ENCODE results near the gene RAET1L.
A peak's percentile ranks its signal among the peaks of the same experiment; 100 is the strongest.
"Not testable (repeated sequence)": the region's sequence is repeated elsewhere in the genome, so short reads cannot be mapped to it uniquely, and the experiment has no call there.

RAET1L gene

DNA sequence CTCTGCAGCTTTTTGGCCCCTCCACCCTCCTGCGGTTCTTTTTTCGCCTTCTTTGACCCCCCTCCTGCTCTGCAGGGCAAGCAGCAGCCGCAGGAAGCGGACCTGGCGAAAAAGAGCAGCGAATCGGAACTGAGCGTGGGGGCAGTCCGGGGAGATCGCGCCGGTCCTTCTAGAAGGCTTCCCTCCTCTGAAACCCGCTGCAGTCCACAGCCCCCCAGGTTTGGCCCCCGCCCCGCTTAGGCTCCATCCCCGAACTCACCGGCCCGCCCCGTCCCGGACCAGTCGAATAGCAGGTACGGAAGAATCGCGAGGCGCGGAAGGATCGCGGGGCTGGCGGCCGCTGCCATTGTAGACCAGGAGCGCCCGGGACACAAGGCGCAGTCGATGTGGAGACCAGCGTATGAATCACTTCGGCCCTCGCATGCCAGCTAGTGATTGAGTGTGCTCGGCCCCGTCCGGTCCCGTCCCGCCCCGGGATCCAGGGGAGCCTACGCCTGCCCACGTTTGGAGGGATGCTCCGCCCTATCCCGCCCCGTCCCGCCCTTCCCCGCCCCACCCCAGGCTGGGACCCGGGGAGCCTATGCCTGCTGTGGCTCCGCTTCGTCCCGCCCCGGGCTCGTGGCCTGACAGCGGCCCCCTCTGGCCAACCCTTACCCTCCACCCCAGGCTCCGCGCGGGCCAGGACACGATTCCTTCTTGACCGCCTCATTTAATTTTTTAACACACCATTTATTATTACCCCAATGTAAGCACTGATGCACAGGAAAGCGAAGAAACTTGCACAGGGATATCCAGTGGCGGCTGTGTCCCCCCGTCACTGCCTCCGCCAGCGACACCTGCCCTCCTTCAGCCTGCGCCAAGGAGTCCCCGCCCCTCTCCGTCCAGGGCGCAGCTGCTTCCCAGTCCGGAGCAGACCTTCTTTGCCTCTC lies 43.7 kb upstream of the RAET1L start, which contains the start of gene ULBP3:
ULBP3 (minus strand) TSS at position 402 of the 929 bp plus-strand sequence; CDS start at position 347, 55 bp downstream.
- DNase-seq (ENCODE audit: low read depth) = no peak
- TF ChIP-seq, protein P1, sequence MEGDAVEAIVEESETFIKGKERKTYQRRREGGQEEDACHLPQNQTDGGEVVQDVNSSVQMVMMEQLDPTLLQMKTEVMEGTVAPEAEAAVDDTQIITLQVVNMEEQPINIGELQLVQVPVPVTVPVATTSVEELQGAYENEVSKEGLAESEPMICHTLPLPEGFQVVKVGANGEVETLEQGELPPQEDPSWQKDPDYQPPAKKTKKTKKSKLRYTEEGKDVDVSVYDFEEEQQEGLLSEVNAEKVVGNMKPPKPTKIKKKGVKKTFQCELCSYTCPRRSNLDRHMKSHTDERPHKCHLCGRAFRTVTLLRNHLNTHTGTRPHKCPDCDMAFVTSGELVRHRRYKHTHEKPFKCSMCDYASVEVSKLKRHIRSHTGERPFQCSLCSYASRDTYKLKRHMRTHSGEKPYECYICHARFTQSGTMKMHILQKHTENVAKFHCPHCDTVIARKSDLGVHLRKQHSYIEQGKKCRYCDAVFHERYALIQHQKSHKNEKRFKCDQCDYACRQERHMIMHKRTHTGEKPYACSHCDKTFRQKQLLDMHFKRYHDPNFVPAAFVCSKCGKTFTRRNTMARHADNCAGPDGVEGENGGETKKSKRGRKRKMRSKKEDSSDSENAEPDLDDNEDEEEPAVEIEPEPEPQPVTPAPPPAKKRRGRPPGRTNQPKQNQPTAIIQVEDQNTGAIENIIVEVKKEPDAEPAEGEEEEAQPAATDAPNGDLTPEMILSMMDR (IDR thresholded peaks at IDR 0.05; ENCODE audit: low read depth, low read length, missing control alignments) = peak; percentile 37
- H3K4me3 ChIP-seq (ENCODE audit: low read depth, low read length) = peak within 1 kb of the TSS; percentile 45

DNA sequence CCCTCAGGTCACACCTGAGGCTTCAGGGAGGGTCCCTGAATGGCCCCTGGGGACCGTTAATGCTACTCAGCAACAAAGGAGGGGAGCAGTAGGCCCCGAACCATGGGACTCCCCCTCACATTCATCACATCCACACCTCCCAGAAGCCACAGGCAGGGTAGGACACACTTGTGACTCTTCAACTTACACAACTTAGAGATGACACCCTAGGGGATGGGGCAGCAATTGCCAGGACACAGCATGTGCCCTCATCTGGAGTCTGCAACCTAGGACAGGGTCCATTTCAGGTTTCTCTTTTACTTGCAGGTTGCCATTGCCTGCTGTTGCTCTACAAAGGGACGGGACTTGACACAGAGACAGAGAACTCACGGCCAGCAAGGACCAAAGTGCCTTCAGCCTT lies 42.8 kb upstream of the RAET1L start:
- TF ChIP-seq, protein P1 (IDR thresholded peaks at IDR 0.05; ENCODE audit: low read depth, low read length, missing control alignments) = no peak
- DNase-seq (ENCODE audit: low read depth) = no peak
- no peak overlapping the region; the same call in 1 of the 2 replicates for H3K4me3 ChIP-seq (ENCODE audit: low read depth, low read length)

DNA sequence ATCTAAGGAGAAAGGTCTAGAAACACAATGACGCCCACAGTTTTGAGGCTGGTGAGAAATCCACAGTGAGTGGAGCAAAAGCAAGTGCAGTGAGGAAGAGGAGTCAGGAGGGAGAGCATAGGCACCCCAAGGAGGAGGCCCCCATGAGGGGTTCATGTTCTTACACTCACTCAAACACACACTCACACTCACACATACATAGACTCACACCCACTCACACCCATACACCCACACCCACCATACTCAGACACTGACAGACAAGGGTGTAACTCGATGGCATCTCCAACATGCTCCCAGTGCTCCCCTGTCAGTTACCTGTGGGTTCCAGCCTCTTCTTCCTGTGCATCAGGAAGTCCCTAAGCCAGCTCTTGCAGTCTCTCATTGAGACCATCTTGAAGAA lies 39.8 kb upstream of the RAET1L start:
- H3K4me3 ChIP-seq (ENCODE audit: low read depth, low read length) = no peak overlapping the region
- no peak for DNase-seq (ENCODE audit: low read depth)
- TF ChIP-seq, protein P1 (IDR thresholded peaks at IDR 0.05; ENCODE audit: low read depth, low read length, missing control alignments) = no peak

DNA sequence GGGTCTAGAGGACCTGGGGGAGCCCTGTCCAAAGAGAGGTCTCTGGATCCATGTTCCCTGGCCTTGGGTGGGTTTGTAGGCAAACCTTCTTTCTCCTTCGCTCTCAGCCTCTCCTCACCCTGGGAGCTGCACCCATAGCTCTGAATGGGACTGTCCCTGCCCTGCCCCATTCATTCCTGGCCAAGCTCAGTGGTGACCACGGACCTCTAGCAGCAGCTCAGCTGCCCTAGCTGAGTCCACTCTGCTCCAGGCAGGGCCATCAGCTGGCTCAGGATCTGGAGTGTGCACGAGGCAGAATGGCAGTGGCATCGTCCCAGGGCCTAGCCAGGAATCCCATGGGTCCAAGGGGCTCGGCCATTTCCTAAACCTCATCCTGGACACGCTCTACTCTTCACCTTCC lies 38.3 kb upstream of the RAET1L start:
- DNase-seq (ENCODE audit: low read depth) = no peak
- TF ChIP-seq, protein P1 (IDR thresholded peaks at IDR 0.05; ENCODE audit: low read depth, low read length, missing control alignments) = no peak
- no peak overlapping the region for H3K4me3 ChIP-seq (ENCODE audit: low read depth, low read length)

DNA sequence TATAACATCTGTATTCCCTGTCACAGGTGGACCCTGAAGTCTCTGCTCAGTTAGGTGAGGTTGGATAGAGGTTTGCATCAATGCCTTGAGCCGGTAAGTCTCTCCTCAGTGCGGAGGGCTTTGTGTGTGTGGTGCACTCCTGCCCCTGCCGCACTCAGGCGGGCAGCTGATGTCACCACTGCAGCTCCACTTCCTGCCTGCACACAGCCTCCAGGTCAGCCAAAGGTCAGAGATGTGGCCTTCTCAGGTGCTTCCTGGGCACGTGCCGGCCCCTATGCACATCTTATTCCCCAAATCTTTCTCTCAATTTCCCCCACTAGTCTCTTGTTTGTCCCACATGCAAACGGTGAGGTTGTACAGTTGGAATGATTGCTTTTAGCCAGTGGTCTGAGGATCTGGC lies 34.6 kb upstream of the RAET1L start:
- DNase-seq (ENCODE audit: low read depth); H3K4me3 ChIP-seq (ENCODE audit: low read depth, low read length): not testable (repeated sequence)

DNA sequence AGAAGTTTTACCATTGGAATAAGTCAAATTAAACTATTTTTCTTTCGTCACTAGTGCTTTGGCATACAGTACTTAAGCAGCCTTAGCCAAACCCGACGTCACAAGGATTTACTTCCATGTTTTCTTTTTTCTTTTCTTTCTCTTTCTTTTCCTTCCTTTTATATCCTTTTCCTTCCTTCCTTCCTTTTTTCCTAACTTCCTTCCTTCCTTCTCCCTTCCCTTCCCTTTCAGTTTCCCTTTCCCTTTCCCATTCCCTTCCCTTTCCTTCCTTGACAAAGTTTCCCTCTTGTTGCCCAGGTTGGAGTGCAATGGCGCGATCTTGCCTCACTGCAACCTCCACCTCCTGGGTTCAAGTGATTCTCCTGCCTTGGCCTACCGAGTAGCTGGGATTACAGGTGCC lies 33.7 kb upstream of the RAET1L start:
- DNase-seq (ENCODE audit: low read depth) = no peak
- H3K4me3 ChIP-seq (ENCODE audit: low read depth, low read length) = no peak overlapping the region
- TF ChIP-seq, protein P1 (IDR thresholded peaks at IDR 0.05; ENCODE audit: low read depth, low read length, missing control alignments) = no peak

DNA sequence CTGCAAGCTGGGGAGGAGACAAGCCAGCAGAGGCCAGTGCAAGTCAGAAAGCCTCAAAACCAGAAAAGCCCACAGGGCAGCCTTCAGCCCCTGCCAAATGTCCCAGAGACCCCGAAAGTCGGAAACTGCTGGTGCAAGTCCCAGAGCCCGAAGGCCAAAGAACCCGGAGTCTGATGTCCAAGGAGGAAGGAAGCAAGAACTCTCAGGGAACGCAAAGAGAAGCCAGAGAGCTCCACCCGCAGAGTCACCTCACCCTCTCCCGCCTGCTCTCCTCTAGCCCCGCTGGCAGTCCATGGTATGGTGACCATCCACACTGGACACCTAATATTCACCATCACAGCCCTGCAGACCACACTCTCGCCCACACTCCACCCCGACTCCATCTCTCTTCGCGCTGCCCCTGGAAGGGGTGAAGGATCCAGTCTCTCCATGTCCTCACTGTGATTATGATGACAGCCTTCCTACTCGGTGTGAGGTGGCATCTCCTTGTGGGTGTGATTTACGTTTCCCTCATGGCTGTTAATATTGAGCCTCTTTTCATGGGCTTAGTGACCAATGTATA lies 33.0 kb upstream of the RAET1L start:
- H3K4me3 ChIP-seq (ENCODE audit: low read depth, low read length) = no peak overlapping the region
- TF ChIP-seq, protein P1 (IDR thresholded peaks at IDR 0.05; ENCODE audit: low read depth, low read length, missing control alignments) = no peak
- DNase-seq (ENCODE audit: low read depth) = no peak

Measured in GM12864 (cell line).